T-helper 22 cell (primary cell): ENCODE results near the gene AP1S2.
"Not testable (repeated sequence)": the region's sequence is repeated elsewhere in the genome, so short reads cannot be mapped to it uniquely, and the experiment has no call there.

Experiments
- DNase-seq: peaks from one replicate; pipeline ENCODE4 v3.0.0-alpha.2; 2020; ENCODE audit warnings: low read depth

The AP1S2 gene

DNA sequence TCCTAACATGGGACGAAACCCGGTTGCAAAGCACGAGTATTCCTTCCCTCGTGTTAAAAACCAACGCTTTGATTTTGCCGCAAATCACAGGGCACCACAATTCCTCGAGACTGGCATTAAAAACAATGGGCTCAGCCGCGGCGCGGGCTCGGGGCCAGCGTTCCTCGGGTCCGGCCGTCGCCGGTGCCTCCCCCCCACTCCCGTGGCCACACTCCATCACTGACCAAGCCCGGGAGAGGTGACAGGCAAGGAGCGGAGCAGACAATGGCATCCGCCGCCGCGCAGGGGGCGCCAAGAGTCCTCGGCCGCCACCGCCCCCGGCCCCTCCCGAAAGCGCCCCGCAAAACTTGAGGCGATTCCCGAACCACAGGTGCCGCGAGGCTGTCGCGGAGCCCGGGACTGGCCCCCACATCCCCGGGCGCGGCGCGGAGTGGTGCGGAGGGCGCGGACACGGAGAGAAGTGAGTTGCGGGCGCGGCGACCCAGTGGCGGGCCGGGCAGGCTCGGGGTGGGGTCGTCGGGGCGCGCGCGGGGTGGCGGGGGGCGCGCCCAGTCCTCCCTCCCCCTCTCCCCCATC is 445 bp downstream of the AP1S2 start:
- no peak for DNase-seq

DNA sequence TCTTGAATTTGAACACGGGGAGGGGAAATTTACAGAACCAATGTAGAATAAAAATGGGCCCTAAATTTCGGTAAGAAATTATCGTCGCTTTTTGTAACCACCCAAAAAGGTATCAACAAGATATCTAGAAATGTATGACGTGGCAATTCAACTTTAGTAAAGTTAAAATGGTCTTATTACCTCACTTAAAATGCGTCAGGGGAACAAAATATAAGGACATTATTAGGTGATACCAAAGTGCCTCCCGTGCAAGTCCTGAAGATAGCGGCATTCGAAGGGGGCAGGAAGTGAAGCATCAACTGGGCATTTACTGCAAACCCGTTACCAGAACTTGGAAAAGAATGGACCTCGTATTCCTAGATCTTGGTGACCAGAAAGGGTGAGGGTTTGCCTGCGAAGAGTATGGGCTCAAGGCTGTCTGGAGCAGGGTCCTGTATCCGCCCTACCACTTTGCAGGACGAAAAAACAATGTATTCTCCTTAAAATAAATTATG is 980 bp downstream of the AP1S2 start:
- no peak for DNase-seq

DNA sequence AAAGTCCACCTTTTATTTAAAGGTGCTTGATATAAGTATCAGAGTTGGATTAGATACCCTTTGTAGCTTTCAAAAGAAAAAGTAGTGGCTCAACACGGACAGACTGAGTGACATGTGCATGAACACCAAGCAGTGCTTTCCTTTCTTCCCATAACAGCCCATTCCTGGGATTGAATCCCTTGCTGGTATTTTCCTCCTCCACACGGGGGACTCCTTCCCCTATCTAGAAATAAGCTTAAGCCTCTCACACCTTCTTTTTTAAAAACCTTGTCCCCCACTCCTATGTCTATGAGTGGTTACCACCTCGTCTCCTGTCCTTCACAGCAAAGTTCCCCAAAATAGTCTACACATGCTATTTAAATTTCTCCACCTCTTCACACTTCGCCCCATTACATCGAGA is 5.1 kb downstream of the AP1S2 start:
- DNase-seq = no peak

DNA sequence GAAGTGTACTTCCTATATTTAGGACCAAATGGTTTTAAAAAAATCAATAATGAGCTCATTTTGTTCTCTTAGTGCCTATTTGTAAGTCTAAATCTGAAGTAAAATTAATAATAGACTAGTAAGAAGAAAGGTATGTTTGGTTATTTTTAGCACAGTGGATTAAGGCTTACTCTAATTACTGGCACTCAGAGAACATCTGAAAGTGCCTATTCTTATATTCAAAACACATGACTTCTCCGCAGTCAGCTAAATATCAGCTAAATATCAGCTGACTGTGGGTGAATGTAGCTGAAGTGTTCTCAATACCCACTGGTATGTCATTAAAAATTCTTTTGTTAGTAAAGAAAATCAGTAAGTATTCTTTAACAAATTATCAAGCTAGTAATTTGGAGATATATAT is 6.0 kb downstream of the AP1S2 start:
- no peak for DNase-seq

DNA sequence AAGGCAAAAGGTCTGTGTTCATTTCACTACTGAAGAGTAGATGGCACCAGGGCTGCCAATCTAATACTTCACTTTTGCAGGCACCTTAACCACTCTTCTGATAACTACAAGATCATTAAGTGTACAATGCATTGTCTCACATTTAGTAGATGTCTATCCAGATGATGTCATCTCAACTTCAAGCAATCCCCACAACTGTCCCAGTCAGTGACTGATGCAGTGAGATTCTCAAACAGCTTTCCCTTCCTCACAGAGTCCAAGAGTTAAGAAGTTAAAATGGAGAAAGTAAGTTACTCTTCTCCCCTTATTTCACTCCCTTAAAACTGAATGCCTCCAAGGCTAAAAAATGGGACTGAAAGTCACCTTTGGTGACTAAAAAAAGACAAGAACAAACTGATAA is 10.7 kb downstream of the AP1S2 start:
- no peak for DNase-seq

DNA sequence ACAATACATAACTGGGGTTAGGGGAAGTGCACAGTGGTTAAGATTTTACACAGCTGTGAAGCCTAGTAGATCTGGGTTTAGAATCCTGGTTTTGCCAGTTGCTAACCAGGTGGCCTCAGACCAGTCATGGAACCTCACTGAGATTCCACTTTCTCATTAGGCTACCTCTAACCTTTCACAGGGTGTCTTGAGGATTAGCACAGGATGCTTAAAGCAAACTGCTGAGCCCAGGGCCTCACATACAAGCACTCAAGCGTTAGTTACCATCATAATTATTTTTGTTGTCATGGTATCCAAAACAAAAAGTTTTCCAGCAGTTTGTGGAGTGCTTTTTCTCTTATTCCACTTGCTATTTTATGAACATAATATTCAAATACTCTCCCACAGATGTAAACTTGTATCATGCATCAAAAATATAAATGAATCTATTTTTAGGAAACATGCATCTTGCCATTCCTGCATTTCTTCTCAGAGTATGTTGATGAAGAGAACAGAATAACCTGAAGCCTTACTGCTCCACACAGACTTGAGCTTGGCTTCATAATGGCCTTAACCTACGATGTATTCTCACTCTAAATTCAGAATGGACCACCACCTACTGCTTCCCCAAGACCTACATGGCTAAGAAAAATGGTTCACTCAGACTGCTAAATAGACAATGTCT is 12.6 kb downstream of the AP1S2 start:
- DNase-seq = no peak

DNA sequence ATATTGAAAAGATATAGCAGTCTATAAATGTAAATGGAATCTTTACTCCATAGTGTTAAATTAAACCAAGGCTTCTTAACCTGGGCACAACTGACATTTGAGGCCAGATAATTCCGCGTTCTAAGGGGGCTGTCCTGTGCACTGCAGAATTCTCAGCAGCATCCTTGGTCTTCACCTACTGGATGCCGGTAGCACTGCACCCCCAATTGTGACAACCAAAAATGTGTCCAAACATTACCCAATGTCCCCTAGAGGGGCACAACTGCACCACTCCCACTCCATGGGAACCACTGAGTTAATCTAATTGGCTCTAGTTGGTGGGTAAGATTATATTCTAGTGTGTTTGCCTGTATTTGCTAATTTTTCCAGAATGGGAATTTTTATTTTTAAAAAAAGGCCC is 16.6 kb downstream of the AP1S2 start:
- no peak for DNase-seq

DNA sequence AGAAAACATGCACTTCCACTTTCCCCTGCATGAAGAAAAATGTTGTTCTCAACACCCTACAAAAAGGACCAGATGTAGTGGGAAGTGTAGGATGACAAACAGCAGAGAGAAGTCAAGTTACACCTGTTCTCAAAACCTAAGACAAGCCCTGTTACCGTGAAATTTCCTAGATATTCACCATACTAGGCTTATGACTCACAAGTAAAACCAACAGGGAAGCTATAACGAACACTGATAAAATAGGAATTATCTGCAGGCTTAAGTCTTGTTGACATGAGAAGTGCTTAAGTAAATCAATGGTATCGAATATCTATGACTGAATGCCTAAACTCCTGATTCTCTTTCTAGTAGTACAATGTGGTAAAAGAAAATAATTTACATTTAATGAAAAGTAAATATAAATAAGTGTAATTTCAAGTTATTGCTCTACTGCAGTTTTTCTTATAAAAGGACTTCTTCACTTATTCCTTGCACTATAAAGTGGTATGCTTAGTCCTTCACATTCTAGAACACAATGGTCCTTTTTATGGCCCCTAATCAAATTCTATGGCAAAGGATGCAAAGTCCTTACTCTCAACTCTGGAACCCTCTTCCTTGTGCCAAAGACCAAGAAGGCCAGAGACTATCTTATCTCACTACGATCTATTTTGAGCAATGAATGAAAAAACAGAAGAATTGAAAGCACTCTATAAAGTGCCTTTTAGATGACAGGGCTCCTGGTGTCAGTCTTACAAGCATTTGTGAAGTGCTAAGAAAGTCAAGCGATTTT is 19.6 kb downstream of the AP1S2 start:
- no peak for DNase-seq

DNA sequence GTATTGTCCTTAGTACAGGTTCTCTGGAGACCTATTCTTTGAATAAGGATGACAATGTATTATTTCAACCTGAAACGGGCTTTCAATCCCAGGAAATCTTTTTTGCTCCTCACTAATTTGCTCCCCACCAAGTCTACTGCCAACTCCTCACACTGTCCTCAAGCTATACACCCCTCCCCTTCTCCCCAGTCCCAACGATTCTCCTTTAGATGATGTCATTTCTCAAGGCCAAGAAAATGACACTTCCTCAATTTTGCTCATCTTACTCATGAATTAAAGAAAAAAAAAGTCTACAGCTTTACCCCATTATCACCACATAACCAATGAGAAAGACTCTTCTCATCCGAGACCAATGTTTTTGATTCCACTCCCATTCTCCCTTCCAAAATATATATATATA is 20.6 kb downstream of the AP1S2 start:
- no peak for DNase-seq

DNA sequence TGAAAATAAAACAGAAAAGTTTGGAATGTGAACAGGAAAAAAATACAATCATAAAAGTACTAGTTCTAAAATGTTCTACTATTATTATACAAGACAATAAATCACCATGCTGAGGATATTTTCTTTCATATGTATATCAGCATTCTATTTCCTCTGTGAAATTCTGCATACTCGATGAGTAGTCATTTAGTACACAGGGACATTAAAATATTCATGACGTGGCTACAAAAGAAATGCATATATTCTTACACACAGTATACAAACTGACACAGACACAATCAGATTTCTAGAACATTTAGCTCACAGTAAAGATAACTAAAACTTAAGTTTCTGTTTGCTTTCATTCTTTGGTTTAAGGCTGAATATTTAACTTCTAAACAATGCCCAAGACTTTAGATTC is 23.3 kb downstream of the AP1S2 start:
- DNase-seq = not testable (repeated sequence)

DNA sequence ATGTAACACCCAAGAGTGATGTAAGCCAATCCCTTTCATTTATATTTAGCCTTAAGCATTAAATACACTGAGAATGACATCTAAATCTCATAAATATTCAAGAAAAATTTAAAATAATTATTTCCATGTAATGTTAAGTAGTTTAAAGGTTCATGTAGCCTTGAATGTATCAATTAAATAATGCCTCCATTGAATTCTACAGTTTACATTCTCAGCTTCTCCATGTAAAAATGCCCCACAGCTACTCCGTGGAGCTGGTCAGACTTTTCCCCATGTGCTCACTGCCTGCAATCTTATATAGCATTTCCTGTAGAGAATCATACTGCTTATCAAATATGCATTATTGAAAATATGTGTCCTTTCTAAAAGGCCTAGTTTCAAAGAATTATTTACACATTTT is 25.4 kb downstream of the AP1S2 start:
- no peak for DNase-seq

DNA sequence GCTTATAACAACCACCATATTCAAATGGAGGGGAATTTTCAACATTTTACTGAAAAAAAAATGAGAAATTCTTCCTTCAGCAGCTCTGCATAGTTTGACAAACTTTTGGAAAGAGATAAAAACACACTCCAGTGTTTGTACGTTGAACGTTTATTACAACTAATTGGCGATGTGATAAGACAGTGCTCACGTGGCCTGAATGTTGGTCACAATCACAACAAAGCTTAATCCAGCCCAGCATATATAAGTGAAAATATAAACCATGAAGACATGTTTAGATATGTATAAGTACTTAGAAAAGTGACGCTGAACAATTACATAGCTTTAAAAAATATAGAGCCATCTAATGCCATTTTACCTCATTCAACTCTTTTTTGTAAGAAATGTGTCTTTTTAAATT is 28.7 kb downstream of the AP1S2 start:
- no peak for DNase-seq

DNA sequence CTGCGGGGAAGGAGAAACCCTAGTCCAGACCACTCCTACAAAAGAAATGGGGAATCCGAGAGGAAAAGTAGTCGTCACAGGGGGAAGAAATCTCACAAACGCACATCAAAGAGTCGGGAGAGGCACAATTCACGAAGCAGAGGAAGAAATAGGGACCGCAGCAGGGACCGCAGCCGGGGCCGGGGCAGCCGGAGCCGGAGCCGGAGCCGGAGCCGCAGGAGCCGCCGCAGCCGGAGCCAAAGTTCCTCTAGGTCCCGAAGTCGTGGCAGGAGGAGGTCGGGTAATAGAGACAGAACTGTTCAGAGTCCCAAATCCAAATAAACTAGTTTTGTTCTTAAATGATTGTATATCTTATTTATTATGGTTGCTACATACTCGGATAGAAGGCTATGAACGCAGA is 31.7 kb downstream of the AP1S2 start:
- no peak for DNase-seq

DNA sequence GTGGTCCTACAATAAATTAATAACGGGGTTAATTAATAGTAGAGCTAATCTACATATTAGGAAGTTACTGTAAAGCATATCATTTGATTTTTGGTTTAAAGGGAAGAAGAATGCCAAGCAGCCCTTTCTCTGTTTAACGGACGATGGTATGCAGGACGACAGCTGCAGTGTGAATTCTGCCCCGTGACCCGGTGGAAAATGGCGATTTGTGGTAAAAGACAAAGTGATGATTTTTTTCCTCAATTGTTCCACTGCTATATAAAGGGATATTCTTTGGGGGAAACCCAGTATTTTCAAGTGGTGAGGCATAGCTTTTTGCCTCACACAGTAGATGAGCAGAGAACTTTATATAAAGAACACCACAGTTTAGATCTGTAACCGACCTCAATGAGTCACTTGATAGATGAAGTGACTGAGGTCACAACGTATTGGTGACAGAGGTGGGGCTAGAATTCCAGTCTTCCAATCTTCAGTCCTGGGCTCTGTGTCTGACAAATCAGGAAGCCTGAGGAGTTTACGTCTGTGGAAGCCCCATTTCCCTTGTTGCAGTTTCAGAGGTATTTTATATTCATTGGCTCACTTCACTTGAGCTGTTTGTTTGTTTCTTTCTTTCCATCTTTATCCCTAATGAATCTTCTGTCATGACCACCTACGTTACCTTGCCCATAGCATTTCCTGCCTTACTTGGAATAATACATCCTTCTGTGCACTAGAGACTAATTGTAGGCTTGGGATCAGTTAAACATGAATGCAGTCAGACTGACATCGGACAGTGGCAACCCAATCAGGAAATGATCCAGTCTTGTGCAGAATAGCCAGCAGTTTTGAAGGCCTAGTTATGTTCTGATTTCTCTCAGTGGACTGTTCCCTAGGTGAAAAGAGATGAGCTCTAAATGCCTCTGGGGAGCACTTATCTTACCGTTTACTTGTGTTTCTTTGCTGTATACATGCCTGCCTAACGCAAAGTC is 34.2 kb downstream of the AP1S2 start:
- DNase-seq = no peak

DNA sequence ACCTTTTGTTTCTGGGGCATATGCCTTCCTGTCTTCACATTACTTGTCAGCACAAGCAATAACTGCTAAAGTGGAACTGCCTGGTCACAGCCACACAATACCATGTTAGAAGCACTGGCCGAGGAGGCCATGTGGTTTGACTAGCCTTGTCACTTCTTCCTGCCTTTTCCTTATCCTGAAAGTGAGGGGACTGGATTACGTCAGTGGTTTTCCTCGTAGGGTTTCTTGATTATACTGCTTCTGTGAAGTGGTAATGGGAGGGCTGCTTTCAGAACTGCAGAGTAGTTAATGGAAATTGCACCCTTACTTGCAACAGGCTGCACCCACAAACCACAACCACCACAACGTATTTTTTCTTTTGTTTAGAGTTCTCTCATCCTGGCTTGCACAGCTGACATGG is 37.7 kb downstream of the AP1S2 start:
- DNase-seq = peak; percentile 29

DNA sequence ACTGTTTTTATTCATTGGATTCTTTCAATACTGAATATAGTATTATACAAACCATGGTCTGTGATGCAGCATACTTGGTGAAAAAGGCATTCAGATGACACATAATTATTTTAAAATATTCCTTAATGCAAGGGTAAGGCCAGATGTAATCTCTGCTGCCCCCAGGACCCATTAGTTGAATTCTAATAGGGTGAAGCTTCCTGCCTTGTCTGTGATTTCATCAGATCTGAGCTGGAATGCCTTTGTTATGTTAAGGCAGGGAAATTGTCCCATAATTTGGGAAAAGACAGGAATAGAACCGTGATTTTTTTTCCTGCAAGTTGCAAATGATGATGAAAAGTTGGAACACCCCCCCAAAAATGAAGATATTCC is 38.2 kb downstream of the AP1S2 start:
- DNase-seq = no peak

DNA sequence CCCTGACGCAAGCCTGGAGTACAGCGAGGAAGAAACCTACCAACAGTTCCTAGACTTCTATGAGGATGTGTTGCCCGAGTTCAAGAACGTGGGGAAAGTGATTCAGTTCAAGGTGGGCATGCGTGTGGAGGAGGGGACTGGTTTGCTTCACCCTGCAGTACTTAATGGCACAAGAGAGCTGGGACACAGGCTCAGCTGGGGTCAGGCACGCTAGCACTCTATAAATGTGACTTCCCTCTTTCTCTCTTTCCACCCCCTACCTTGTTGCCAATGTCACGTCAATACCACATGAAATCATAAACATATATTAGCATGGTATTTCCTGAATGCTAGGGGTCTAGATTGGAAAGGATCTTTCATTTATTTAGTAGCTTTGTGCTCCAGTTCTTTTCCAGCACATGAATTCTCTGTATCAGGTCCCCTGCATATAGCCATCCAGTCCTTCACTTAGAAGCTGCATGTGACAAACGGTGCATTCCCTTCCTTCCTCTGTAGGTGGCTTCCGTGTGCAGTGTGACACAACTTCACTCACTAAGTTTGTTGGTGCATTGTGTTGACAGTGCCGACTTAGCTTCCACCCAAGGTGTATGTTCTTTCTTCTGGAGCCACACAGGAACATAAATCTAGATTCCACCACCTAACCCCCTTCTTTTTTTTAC is 38.7 kb downstream of the AP1S2 start:
- no peak for DNase-seq

DNA sequence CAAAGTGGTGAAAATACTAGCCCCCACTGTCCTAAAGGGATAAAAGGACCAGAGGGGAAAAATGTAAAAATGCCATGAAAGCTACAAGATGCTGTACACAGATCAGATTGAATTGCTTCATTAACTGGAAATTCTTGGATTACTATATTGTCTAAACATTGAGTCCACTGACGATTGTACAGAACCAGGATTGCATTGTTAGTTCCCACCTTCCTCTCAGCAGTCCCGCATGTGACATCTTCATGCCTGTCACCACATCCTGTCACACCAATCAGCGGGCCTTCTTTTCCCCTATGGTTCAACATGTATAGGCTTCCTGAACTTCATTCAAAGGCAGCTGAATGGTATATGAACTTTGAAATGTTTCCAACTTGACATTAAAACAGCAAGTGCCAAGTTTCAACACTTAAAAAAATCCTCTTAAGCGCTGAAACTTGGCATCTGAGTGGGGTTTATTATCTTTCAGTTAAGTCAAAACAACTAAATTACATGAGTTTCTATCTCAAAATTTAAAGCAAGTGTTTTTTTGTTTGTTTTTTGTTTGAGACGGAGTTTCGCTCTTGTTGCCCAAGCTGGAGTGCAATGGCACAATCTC is 39.7 kb downstream of the AP1S2 start:
- no peak for DNase-seq

DNA sequence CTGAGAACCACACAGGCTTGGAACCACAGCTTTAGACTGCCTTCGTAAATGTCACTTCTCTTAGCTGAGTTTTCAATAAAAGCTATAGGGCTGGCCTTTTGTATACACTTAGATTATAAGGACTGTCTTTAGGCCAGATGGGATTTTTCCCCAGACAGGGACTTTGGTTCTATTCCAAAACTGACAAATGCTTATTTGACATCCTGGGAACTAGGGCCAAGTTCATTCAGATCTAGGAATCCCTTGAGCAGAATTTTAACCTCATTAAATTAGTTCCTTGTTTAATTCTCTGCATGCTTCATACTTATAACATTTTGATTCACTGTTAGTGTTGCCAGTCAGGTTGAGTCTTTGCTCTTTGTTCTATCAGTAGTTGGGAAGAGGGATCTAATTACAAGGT is 41.2 kb downstream of the AP1S2 start:
- no peak for DNase-seq

DNA sequence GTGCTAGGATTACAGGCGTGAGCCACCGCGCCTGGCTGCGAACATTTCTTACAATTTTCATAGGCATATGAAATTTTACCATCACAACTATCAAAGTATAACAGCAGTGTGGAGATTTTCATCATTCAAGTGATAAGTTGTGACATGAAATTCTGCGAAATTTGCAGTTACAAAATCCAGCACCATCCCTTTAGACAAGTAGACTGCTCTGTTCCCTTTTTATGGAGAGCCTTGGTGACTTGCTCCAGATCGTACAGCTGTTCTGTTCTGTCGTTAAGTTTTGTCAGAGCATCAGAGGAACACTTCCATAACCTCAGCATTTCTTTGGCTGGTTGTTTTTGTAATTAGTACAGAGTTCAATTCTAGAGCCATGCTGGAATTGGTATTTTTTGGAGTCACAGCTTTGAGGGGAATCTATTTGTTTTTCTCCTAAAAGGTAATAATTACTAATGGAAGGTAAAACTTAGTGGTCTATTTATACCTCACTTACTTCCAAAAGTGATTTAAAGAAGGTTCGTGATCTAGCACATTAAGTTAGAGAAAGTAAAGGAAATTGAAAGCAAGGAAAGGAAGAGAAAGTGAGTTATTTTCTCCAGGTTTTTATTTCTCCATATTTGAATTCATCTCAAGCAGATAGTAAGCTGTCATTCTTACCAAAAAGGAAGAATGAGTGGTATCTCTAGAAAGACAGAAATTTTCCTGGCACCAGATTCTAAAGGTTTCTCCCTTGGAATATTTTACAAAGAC is 42.2 kb downstream of the AP1S2 start:
- DNase-seq = no peak

DNA sequence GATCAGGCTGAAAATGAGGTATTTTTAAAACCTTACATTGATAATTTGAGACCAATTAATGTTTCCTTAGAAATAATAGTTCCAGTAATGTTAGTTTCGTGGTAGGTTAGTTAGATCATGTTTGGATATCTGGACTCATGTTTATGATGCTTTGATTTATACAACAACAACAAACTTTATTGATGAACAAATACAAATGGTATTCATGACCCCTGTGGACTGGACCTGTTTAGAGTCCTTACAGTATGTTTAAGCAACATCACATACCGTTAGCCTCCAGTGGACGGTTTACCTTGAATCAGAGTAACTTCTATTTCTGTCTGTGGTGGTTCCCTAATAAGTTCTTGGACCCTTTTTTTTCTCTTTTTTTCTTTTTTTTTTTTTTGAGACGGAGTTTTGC is 46.4 kb downstream of the AP1S2 start:
- DNase-seq = no peak
